ENCODE data around the gene TPCN2.
"Not testable (repeated sequence)": the region's sequence is repeated elsewhere in the genome, so short reads cannot be mapped to it uniquely, and the experiment has no call there.

TPCN2 gene

DNA sequence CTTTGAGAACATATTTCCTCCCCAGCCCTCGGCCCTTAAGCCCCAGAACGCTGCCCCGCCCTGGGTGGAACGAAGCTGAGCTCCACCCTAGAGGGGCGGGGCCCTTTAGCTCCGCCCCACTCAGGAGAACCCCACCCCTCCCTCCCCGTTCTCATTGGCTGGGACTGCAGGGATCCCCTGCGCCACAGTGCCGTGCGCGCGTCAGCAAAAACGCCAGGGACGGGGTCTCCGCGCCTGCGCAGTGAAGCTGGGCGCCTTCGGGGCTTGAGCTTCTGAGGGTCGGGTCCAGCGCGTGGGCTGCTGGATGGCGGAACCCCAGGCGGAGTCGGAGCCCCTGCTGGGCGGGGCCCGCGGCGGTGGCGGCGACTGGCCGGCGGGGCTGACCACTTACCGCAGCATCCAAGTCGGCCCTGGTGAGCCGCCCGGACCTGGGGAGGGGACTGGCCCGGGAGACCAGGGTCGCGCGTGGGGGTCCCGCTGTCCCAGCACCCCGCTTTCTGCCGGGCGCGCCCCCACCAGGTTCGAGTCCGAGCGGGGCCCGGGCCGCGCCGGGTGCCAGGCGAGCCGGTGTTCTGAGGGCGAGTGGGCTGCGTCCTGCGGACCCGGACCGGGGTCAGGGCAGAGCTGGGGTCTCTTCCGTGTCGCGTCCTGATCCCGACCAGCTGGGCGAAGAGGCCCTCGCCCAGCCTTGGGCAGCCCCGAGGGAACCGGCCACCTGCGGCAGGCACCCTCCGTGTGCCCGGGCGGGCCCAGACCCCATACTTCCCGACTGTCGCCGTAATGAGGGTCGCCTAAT is at the start of gene TPCN2:
Gene TPCN2, plus strand, starts transcription at position 239 of the 796 bp plus-strand sequence. Its CDS starts 66 bp downstream, at position 305.
- peak; percentile 98 for DNase-seq

GRCh38 chr11:68999093-68999747 is 49.5 kb upstream of the TPCN2 start:
- no peak for DNase-seq

DNA sequence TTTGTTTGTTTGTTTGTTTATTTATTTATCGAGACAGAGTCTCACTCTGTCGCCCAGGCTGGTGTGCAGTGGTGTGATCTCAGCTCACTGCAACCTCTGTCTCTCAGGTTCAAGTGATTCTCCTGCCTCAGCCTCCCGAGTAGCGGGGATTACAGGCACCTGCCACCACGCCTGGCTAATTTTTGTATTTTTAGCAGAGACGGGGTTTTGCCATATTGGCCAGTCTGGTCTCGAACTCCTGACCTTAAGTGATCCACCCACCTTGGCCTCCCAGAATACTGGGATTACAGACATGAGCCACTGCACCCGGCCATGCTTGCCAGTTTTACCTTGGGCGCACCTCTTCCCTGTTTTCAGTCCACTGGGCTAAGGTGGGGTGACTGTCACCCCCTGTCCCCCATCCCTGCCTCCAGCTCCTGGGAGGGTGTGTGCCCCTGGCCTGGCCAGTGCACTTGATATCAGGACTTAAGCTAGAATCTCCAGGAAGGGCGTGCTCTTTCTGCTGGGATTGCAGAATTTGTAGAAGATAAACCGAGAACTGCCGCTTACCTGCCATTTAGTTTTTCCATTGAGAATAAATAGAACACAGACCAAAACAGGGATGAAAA is 48.9 kb upstream of the TPCN2 start:
- not testable (repeated sequence) for DNase-seq

DNA sequence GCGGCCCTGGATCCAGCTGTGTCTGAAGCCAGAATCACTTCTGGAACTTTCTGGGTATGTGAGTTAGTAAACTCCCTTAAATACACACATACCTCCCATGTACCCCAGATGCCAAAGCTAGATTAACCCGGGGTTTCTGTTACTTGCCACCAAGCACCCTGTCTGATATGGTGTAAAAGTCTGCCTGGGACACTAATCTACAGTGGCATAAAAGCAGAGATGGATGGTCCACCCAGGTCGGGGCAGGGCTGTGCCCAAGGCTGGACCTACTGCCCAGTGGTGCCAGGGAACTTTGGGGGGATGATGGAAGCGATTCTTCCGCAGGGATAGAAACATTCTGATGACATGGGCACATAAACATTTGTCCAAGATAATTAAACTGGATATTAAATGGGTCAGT is 48.3 kb upstream of the TPCN2 start:
- no peak for DNase-seq

DNA sequence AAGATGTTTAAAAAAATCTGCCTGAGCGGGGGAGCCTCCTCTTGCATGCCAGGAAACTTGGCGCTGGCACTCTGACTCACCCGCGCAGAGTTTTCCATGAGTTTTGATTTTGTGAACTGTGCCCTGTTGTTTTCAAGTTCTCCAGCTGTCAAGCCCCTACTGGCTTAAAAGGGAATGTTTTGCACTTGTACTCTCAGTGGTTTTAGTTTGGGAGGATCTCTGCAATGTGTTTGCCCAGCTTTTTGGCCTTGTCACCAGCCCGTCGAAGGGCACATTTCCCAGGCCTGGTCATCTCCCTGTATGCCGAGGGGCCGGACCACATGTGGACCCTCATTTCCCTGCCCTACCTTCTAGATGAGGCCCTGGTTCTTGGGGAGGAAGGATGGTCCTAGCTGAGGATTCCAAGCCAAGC is 47.9 kb upstream of the TPCN2 start:
- DNase-seq, result no peak

- DNase-seq, result no peak
These were observed 47.3 kb upstream of the TPCN2 start for GRCh38 chr11:69001243-69002081.

DNA sequence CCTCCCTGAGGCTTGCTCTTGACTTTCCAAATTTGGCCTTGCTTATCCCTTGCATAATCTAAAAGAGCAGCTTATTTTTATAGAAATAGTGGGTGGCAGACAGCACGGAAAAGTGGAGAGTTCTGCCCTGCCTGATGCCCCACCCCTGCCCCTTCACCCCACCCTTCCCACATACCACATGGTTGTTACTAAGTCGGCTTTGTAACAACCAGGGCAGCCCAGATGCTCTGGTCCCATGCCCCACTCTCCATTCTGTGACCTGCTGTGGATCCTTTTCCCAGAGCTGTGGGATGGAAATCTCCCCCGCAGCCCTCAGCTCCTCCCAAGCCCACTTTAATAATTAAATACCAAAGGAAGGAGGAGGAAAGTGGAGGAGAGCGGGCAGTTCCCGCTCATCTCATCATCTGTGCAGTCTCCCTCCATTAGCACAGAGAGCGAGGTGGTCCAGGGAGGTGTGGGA is 46.6 kb upstream of the TPCN2 start:
- DNase-seq, result no peak

GRCh38 chr11:69002570-69003231 is 46.0 kb upstream of the TPCN2 start:
- no peak for DNase-seq

GRCh38 chr11:69003301-69003865 is 45.3 kb upstream of the TPCN2 start:
- DNase-seq, result no peak

GRCh38 chr11:69003866-69004367 is 44.8 kb upstream of the TPCN2 start:
- DNase-seq, result no peak

DNA sequence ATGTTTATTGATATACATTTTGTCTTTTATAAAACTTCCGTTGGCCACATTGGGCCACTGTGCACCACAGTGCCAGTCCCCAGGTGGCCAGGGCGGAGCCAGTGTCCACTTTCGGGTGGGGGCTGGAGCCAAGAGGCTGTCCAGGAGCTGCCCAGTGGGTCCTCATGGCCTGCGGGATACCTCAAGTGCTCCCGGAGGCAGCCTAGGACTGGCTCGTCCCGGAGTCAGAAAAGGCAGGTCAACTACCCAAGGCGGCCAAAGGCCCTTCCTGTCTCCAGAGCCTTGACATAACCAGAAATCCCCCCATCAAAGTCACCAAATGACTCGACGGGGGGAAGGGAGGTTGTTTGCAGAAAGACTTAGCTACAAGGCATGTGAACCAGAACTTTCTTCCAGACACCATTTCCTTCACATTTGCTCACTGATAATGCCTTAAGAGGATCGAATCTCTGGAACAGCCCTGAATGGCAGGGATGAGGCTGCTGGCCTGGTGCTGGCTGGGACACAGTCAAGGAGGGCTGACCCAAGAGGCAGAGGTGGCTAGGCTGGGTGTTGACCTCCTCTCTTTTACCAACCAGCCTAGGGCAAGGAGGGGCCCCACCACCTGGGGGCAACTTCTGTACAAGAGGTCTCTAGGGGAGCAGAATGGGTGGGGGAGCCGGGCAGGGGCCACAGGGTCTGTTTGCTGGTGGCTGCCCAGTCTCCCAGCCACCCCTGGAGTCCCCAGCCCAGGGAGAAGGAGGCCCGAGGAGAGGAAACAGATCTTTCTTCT is 44.1 kb upstream of the TPCN2 start:
- no peak for DNase-seq

GRCh38 chr11:69005183-69005630 is 43.5 kb upstream of the TPCN2 start:
- no peak for DNase-seq

DNA sequence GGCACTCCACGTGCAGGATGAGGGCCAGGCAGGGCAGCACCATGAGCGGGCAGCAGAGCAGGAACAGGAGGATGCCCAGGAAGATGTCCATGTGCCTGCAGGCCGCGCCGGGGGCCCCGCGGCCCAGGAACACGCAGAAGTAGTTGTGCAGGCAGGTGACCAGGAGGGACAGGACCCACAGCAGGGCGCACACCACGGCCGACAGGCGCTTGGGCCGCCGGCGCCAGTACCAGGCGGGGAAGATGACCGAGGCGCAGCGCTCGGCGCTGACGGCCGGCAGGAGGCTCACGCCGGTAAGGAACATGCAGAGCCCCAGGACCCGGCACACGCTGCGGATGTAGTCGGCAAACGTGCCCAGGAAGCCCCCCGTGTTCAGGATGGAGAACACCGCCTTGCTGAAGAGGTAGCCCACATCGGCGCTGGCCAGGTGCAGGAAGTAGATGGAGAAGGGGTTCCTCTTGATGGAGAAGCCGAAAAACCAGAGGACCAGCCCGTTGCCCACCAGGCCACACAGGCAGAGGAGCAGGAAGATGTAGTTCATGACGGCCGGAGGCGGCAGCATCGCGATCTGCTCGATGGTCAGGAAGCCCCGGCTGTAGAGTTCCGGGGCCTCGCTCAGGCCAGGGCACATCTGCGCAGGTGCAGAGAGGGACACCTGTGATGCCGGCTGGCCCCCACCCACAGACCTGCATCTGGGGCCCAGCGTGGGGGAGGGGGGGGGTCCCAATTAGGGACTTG is 42.9 kb upstream of the TPCN2 start:
- DNase-seq, result no peak

GRCh38 chr11:69006816-69007215 is 41.9 kb upstream of the TPCN2 start:
- no peak for DNase-seq

- DNase-seq, result no peak
These were observed 40.8 kb upstream of the TPCN2 start for GRCh38 chr11:69007975-69008381.

- DNase-seq, result no peak
These were observed 39.8 kb upstream of the TPCN2 start for GRCh38 chr11:69008737-69009440.

DNA sequence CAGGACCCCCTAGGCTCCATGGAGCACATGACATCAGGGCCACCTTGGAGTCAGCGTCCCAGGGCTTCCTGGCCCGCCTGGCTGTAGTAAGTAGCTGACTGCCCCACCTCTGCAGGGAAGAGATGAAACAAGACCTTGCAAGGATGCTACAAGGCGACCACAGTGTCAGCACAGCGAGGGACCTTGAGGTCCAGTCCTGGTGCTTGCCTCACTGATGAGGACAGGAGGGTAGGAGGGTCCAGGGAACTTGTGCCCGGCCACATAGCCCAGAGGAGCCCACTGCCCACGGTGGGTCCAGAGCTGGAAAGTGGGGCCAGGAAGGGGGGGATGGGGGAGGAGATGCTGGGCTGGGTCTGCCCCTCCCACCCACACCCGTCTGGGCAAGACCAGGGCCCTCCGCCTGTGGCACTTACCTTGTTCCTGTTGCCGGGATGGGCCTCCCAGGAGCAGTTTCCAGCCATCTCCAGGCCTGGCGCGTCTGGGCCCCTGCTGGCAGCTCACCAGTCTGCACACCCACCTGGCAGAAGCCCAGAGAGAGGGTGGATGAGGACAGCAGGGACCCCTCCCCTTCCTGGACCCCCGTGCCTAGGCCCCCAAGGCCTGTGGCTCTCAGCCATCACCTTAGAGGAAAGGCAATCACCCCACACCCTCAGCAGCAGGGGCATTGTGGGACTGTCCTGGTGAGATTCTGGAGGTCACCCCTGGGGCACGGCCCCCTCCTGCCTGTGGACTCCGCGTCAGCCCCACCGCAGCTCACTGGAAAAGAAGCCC is 39.1 kb upstream of the TPCN2 start:
- no peak for DNase-seq

DNA sequence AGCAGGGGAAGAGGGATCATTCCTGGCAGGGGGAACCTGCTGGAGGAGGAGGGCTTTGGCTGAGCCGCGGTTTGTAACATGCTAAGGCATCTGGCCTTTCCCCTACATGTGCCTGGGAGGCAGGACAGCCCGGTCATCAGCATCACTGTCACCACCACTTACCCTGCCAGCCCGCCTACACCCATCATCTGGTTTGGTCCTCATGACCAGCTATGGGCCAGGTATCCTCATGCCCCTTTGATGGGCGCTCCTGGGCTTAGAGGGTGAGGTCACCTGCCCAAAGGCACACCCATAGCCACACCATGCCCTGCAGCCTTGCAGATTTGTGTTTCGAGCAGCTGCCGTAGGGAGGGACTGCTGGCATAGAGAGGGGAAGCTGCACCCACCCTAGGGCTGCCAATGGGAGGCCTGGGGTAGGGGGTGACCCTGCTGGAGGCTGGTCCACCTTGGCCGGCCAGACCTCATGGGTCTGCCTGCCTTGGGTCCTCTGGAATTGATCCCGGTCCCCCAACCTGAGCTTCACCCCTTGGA is 38.3 kb upstream of the TPCN2 start:
- DNase-seq, result no peak
